Endothelial cell of umbilical vein (primary cell): ENCODE data around the gene ADSL. TPM values are rescaled to one million over a fixed set of nuclear protein-coding genes. Genes with fewer than 3 reads are reported as not detected.

Source experiments
- BruUV-seq: library from RNA; stranded (reverse); fragments of 400-500 nt; replicated peaks from 2 replicates; lab custom pipeline; 2021; lab: Mats Ljungman, UMichigan
- CTCF ChIA-PET: fragments of 300-600, 350-600 bp; sonication (Branson Sonifier 250); formaldehyde crosslinking; loops from one replicate; lab custom pipeline; 2021; ENCODE audit warnings: antibody characterized with exemption, inconsistent platforms; lab: Charles Lee
- POLR2A ChIA-PET: fragments of 300-600, 350-600 bp; sonication (Branson Sonifier 250); formaldehyde crosslinking; loops from one replicate; lab custom pipeline; 2021; ENCODE audit warnings: antibody characterized with exemption, inconsistent platforms; lab: Charles Lee
- DNase-seq: peaks from one replicate; pipeline ENCODE4 v3.0.0-alpha.2; 2011; ENCODE audit warnings: low read depth, low spot score
- FAIRE-seq: peaks from 2 replicates; lab custom pipeline; 2011; peaks lifted over from hg19 to GRCh38; lab: Jason Lieb, UNC
- H2AFZ ChIP-seq: 2 replicates; pipeline ENCODE4 v1.6.0; 2012; ENCODE audit warnings: low read depth, low read length, control low read depth, inconsistent platforms
- H3K27ac ChIP-seq: 2 replicates; pipeline ENCODE4 v1.5.1; 2011; ENCODE audit warnings: low read depth, mild to moderate bottlenecking, control low read depth, low read length, moderate library complexity; ENCODE audit not compliant: insufficient read depth
- H3K27me3 ChIP-seq, 2 experiments: 2 replicates each; pipeline versions ENCODE4 v1.6.0 to v1.6.1; 2011; ENCODE audit warnings: low read length in 2 of 2, mixed read lengths in 1 of 2; ENCODE audit not compliant: control insufficient read depth in 2 of 2, insufficient read depth in 2 of 2
- H3K36me3 ChIP-seq, 2 experiments: 2 replicates in 1 of 2; 3 replicates in 1 of 2; pipeline ENCODE4 v1.5.1; 2011; ENCODE audit warnings: low read length in 2 of 2, mild to moderate bottlenecking in 1 of 2, moderate library complexity in 1 of 2; ENCODE audit not compliant: control insufficient read depth in 2 of 2, insufficient read depth in 2 of 2; ENCODE audit errors: extremely low read depth in 1 of 2
- H3K4me1 ChIP-seq: 3 replicates; pipeline ENCODE4 v1.5.1; 2011; ENCODE audit warnings: mild to moderate bottlenecking, low read length; ENCODE audit not compliant: control insufficient read depth, insufficient read depth; ENCODE audit errors: extremely low read depth
- H3K4me2 ChIP-seq: 2 replicates; pipeline ENCODE4 v1.6.1; 2011; ENCODE audit warnings: low read length, control low read depth, mixed read lengths; ENCODE audit not compliant: insufficient read depth
- H3K4me3 ChIP-seq, 3 experiments: fragments of 200-600 bp in 1 of 3; sonication (generic), shearing (Covaris generic) in 1 of 3; replicated peaks in 1 of 3; 2 replicates each; pipeline ENCODE4 v1.5.1; 2011 to 2016; ENCODE audit warnings: control low read depth in 3 of 3, low read length in 3 of 3, mild to moderate bottlenecking in 2 of 3, inconsistent platforms in 1 of 3, low read depth in 1 of 3, moderate library complexity in 1 of 3; ENCODE audit not compliant: insufficient read depth in 1 of 3
- H3K79me2 ChIP-seq: 2 replicates; pipeline ENCODE4 v1.6.0; 2012; ENCODE audit warnings: low read length, inconsistent platforms; ENCODE audit not compliant: control insufficient read depth, insufficient read depth
- H3K9ac ChIP-seq: replicated peaks from 2 replicates; pipeline ENCODE3; 2011; ENCODE audit warnings: low read length, control low read depth; ENCODE audit not compliant: insufficient read depth; ENCODE audit errors: extremely low read depth
- H3K9me1 ChIP-seq: replicated peaks from 3 replicates; pipeline ENCODE4 v1.6.0; 2011; ENCODE audit warnings: mild to moderate bottlenecking, low read length; ENCODE audit not compliant: control insufficient read depth, insufficient read depth; ENCODE audit errors: extremely low read depth
- H3K9me3 ChIP-seq: replicated peaks from 2 replicates; pipeline ENCODE4 v1.5.1; 2012; ENCODE audit warnings: low read length, inconsistent platforms; ENCODE audit not compliant: control insufficient read depth, insufficient read depth
- H4K20me1 ChIP-seq: replicated peaks from 2 replicates; pipeline ENCODE3; 2011; ENCODE audit warnings: mild to moderate bottlenecking, low read length; ENCODE audit not compliant: control insufficient read depth, insufficient read depth; ENCODE audit errors: extremely low read depth
- EZH2 ChIP-seq: IDR thresholded peaks from 2 replicates; pipeline ENCODE4 v1.6.1; 2012; ENCODE audit warnings: borderline replicate concordance, low read depth, mild to moderate bottlenecking, moderate library complexity, low read length, inconsistent platforms; ENCODE audit not compliant: severe bottlenecking
- FOS ChIP-seq: IDR thresholded peaks from 2 replicates; pipeline ENCODE4 v1.6.1; 2011; ENCODE audit warnings: mild to moderate bottlenecking, low read length, moderate library complexity, borderline replicate concordance; ENCODE audit not compliant: insufficient read depth
- GATA2 ChIP-seq: IDR thresholded peaks from 2 replicates; pipeline ENCODE4 v1.7.0; 2011; ENCODE audit warnings: low read depth, mild to moderate bottlenecking, moderate library complexity, mixed read lengths, low read length; ENCODE audit not compliant: insufficient read length, insufficient read depth
- JUN ChIP-seq: IDR thresholded peaks from 2 replicates; pipeline ENCODE4 v1.6.1; 2011; ENCODE audit warnings: borderline replicate concordance, low read depth; ENCODE audit not compliant: insufficient read length, insufficient read depth
- MAX ChIP-seq: IDR thresholded peaks from 2 replicates; pipeline ENCODE4 v1.6.1; 2011; ENCODE audit not compliant: insufficient read depth, insufficient read length
- MYC ChIP-seq: IDR thresholded peaks from one replicate; pipeline ENCODE4 v1.6.1; 2011; ENCODE audit warnings: mild to moderate bottlenecking, low read depth, low read length
- POLR2A ChIP-seq: IDR thresholded peaks from 2 replicates; pipeline ENCODE4 v1.6.1; 2012; ENCODE audit warnings: low read depth, mild to moderate bottlenecking, control low read depth, low read length
- POLR2AphosphoS5 ChIP-seq: IDR thresholded peaks from 2 replicates; pipeline ENCODE4 v1.6.1; 2012; ENCODE audit warnings: low read depth, mild to moderate bottlenecking, control low read depth, low read length, moderate library complexity; ENCODE audit not compliant: insufficient read depth
- dilution Hi-C: fragments of 300-500 bp; cut with MboI; formaldehyde crosslinking; loops from one replicate; pipeline ENCODE4 v1.15.0; 2019; ENCODE audit warnings: low sequenced_read_pairs; ENCODE audit not compliant: extremely low pct_ligation_motif_present
- intact Hi-C: fragments of 100-400 bp; cut with micrococcal nuclease; formaldehyde crosslinking; loops from one replicate; pipeline ENCODE4 v1.10.0; 2022
- polyA plus RNA-seq, 4 experiments: library from polyadenylated mRNA; depleted of rRNA in 3 of 4; stranded (reverse) in 3 of 4; unstranded in 1 of 4; fragments of >200 nt; gene quantifications; 2 replicates each; pipeline versions ENCODE4 v1.2.1 to v1.2.3, GENCODE V29; 2011 to 2012; ENCODE audit warnings: missing spikeins in 1 of 4
- total RNA-seq: library from RNA; stranded (reverse); gene quantifications from 2 replicates; pipeline ENCODE4 v1.2.3, GENCODE V29; 2021
- TF ChIP-seq, protein P1 (sequence below), 2 donors: IDR thresholded peaks; 1 replicate in 1 of 2; 2 replicates in 1 of 2; pipeline ENCODE4 v1.5.1; 2011; ENCODE audit warnings: low read length in 2 of 2, mild to moderate bottlenecking in 2 of 2, moderate library complexity in 2 of 2, control low read depth in 1 of 2, inconsistent platforms in 1 of 2, low read depth in 1 of 2; ENCODE audit not compliant: insufficient read depth in 1 of 2; ENCODE audit errors: extremely low read depth in 1 of 2

Gene ADSL
- total and polyA plus RNA-seq, 2 donors (not counting 3 experiments of a cell fraction or from before 2014, with no cell fraction given): 103 to 141 TPM

DNA sequence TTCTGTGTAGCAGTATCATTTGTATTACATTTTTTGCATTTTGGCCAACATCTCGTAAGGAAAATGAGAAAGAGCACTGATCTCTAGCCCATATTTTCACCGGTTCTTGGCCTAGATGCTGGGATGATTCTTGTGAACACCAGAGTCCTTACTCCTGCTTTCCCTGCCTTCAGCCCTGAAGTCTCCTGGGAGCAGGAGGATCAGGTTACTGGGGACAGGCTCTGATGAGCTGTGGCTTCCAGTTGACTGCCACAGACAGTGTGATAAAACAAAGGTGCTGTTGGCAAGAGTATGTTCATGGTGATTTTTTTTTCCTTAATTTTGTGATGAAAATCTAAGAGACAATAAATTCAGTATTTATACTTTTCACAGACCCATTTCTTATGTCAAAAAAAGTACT, 34.2 kb upstream of the ADSL start:
- CTCF ChIA-PET: no interaction called here
- TF ChIP-seq POLR2A (no peak), POLR2AphosphoS5 (no peak), FOS (no peak), JUN (no peak), MAX (no peak), EZH2 (no peak), MYC (no peak), GATA2 (no peak)
- TF ChIP-seq, protein P1, sequence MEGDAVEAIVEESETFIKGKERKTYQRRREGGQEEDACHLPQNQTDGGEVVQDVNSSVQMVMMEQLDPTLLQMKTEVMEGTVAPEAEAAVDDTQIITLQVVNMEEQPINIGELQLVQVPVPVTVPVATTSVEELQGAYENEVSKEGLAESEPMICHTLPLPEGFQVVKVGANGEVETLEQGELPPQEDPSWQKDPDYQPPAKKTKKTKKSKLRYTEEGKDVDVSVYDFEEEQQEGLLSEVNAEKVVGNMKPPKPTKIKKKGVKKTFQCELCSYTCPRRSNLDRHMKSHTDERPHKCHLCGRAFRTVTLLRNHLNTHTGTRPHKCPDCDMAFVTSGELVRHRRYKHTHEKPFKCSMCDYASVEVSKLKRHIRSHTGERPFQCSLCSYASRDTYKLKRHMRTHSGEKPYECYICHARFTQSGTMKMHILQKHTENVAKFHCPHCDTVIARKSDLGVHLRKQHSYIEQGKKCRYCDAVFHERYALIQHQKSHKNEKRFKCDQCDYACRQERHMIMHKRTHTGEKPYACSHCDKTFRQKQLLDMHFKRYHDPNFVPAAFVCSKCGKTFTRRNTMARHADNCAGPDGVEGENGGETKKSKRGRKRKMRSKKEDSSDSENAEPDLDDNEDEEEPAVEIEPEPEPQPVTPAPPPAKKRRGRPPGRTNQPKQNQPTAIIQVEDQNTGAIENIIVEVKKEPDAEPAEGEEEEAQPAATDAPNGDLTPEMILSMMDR (IDR thresholded peaks at IDR 0.05; ENCODE audit: extremely low read depth in 1 of 2, insufficient read depth in 1 of 2, low read depth in 1 of 2, low read length in 2 of 2): no peak
- Histone ChIP-seq H4K20me1 (no peaks in the 10 kb centered on the region), H3K4me2 (no peak overlapping the region), H3K4me1 (no peaks in the 10 kb centered on the region), H3K4me3 (no peak overlapping the region), H3K79me2 (no peaks in the 10 kb centered on the region), H3K27me3 (no peaks in the 10 kb centered on the region), H3K9ac (no peak overlapping the region), H3K27ac (no peak overlapping the region), H2AFZ (no peak overlapping the region), H3K36me3 (peaks cover 31 to 33% of the 10 kb centered on the region in 2 experiments), H3K9me3 (no peaks in the 10 kb centered on the region), H3K9me1 (no peaks in the 10 kb centered on the region)
- intact Hi-C loops (no loop called here), dilution Hi-C loops (no loop called here)
- no peak for DNase-seq
- no TSS peak for BruUV-seq
- POLR2A ChIA-PET: no interaction called here
- no peak for FAIRE-seq
